ENCODE measurements around the gene LEMD2. TPM values are rescaled to one million over a fixed set of nuclear protein-coding genes. Genes with fewer than 3 reads are reported as not detected.

LEMD2 gene
- total RNA-seq, 6 experiments from 2014 or later: 17.8 to 28.0 (median 21.8) TPM

DNA sequence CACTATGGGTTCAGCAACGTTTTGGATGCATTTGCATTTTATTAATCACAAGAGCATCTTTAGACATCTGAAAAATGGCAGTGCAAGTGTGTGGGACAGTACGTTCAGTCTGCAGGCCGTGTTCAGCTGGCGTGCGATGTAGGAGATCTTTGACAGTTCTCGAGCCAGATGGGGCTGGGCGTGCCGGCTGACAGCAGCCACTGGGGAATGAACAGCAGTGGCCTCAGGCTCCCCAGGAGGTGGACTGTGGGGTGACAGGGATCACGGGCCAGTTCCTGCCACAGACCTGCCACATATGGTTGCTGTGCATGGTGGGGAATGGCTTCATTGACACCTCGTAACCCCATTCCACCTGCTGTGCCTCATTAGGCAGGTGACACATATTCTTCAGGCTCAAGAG lies 31.3 kb upstream of the LEMD2 start:
- intact Hi-C loops (cut with DNase I): no loop called here
- Histone ChIP-seq H3K27ac (no peak overlapping the region), H3K36me3 (no peaks in the 10 kb centered on the region), H3K4me3 (no peak overlapping the region), H3K9me3 (no peaks in the 10 kb centered on the region), H3K4me1 (no peaks in the 10 kb centered on the region), H3K27me3 (no peaks in the 10 kb centered on the region)
- DNase-seq (no peak), ATAC-seq (no peak)
- TF ChIP-seq POLR2A (IDR thresholded peaks at IDR 0.05) (no peak), CTCF (IDR thresholded peaks at IDR 0.05) (no peak)
- 69% methylated on average over 3 of the region's 10 CpGs for WGBS (ENCODE audit: insufficient coverage, low coverage, low lambda C conversion rate, missing lambda C conversion rate)

DNA sequence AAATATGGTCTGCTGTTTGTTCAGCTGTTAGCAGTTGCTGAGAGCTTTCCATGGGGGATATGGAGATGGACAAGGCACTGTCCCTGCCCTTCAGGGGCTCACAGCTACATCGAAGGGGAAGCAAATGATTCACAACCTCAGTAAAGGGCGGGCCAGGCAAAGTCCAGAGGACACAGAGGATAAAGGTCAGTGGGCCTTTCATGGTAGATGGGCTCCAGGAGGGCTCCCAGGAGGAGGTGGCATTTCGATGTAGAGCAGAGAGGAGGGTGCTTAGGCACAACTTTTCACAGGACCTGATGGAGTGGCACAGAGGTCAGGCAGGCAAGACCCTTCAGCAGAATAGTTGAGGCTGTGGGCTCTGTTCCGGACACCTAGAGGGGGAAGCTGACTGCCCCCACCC lies 30.1 kb upstream of the LEMD2 start:
- Histone ChIP-seq H3K36me3 (no peaks in the 10 kb centered on the region), H3K4me1 (no peaks in the 10 kb centered on the region), H3K27ac (no peak overlapping the region), H3K9me3 (no peaks in the 10 kb centered on the region), H3K4me3 (no peak overlapping the region), H3K27me3 (no peaks in the 10 kb centered on the region)
- intact Hi-C loops (cut with DNase I): no loop called here
- no peak for TF ChIP-seq POLR2A (IDR thresholded peaks at IDR 0.05)
- no peak for TF ChIP-seq CTCF (IDR thresholded peaks at IDR 0.05)
- 25% methylated on average over 1 of the region's 4 CpGs for WGBS (ENCODE audit: insufficient coverage, low coverage, low lambda C conversion rate, missing lambda C conversion rate)
- no peak for DNase-seq
- no peak for ATAC-seq

DNA sequence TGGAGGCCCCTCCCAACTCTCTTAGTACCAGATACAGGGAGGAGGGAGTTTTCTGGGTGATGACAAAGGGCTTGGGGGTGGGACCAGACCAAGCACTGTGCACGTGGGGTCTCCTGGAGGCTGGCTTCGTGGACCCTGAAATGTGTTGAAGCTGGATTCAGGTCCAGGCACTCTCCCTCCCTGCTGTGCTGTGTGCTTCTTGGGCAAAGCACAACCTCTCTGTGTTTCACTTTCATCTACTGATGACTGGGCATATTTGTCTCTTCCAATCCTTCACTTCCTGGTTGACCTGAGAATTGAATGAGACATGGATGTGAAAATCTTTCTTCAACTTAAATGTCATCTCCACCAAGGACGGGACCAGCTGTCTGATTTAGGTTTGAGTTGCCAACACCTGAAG lies 29.4 kb upstream of the LEMD2 start:
- DNase-seq (no peak), ATAC-seq (no peak)
- no peak overlapping the region for H3K27ac ChIP-seq
- H3K9me3 ChIP-seq: no peaks in the 10 kb centered on the region
- no peaks in the 10 kb centered on the region for H3K27me3 ChIP-seq
- H3K36me3 ChIP-seq: no peaks in the 10 kb centered on the region
- H3K4me3 ChIP-seq: no peak overlapping the region
- intact Hi-C loops (cut with DNase I): no loop called here
- 72% methylated on average over 3 of the region's 3 CpGs for WGBS (ENCODE audit: insufficient coverage, low coverage, low lambda C conversion rate, missing lambda C conversion rate)
- no peaks in the 10 kb centered on the region for H3K4me1 ChIP-seq
- no peak for TF ChIP-seq POLR2A (IDR thresholded peaks at IDR 0.05)
- TF ChIP-seq CTCF (IDR thresholded peaks at IDR 0.05): no peak

- Histone ChIP-seq H3K9me3 (no peaks in the 10 kb centered on the region), H3K4me1 (no peaks in the 10 kb centered on the region), H3K27ac (no peak overlapping the region), H3K27me3 (no peaks in the 10 kb centered on the region), H3K4me3 (no peak overlapping the region), H3K36me3 (no peaks in the 10 kb centered on the region)
- intact Hi-C loops (cut with DNase I): no loop called here
- 25% methylated on average over 5 of the region's 5 CpGs for WGBS (ENCODE audit: insufficient coverage, low coverage, low lambda C conversion rate, missing lambda C conversion rate)
- ATAC-seq (peak in 2 of 4 donors; percentile 21 to 71), DNase-seq (no peak)
- no peak for TF ChIP-seq CTCF (IDR thresholded peaks at IDR 0.05)
- no peak for TF ChIP-seq POLR2A (IDR thresholded peaks at IDR 0.05)
Observed at GRCh38 chr6:33817489-33817888, 28.6 kb upstream of the LEMD2 start.

DNA sequence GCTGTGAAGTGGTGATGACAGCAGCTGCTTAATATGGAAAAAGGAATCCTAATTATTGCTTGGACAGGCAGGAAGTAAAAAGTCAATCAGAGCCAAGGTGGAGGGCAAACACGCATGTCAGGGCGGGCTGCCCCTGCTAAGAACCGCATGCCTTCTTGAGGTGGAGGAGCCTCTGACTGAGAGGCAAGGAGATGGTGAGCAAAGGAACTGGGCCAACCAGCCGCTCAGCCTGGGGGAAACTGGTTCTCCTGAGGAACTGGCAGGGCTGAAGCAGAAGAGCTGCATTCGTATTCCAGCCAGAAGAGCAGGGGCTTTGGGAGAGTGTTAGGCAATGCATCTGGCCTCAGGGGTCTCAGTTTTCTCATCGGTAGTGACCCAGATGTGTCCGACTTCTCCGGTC lies 28.0 kb upstream of the LEMD2 start:
- intact Hi-C loops (cut with DNase I): no loop called here
- Histone ChIP-seq H3K9me3 (no peaks in the 10 kb centered on the region), H3K27me3 (no peaks in the 10 kb centered on the region), H3K36me3 (no peaks in the 10 kb centered on the region), H3K4me3 (no peak overlapping the region), H3K4me1 (no peaks in the 10 kb centered on the region), H3K27ac (no peak overlapping the region)
- no peak for ATAC-seq
- DNase-seq: no peak
- WGBS (ENCODE audit: insufficient coverage, low coverage, low lambda C conversion rate, missing lambda C conversion rate): 37% methylated on average over 4 of the region's 8 CpGs
- TF ChIP-seq CTCF (IDR thresholded peaks at IDR 0.05) (no peak), POLR2A (IDR thresholded peaks at IDR 0.05) (no peak)
